Loucy (cell line): Measurements from ENCODE around the gene NPC1.

ENCODE experiments used
- EZH2phosphoT487 ChIP-seq: fragments of 200-600 bp; IDR thresholded peaks from 2 replicates; pipeline ENCODE4 v1.6.1; 2018; ENCODE audit warnings: antibody characterized with exemption, mild to moderate bottlenecking, moderate library complexity, borderline replicate concordance
- TF ChIP-seq, protein P1 (sequence below): fragments of 200-600 bp; sonication (generic); conservative IDR thresholded peaks from 2 replicates; pipeline ENCODE4 v1.5.1; 2014; ENCODE audit warnings: mild to moderate bottlenecking, antibody characterized with exemption, low read length

DNA sequence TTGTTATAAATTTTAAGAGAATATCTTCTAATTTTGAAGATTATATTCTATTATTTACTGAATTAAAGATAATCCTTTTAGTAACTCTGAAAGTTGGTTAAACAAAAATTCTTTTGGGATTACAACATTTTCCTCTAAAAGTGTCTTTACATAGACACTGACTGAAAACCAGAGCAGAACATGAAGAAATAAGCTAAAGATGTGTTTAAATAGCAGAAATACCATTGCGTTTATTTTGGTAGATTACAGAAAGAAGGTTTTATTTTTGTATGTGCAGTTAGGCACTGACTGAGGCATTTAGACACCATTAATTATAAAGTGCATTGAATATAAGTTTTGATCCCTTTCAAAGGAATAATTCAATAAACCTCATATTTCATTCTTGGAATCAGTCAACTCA, 13.5 kb upstream of the NPC1 start:
- TF ChIP-seq, protein P1, sequence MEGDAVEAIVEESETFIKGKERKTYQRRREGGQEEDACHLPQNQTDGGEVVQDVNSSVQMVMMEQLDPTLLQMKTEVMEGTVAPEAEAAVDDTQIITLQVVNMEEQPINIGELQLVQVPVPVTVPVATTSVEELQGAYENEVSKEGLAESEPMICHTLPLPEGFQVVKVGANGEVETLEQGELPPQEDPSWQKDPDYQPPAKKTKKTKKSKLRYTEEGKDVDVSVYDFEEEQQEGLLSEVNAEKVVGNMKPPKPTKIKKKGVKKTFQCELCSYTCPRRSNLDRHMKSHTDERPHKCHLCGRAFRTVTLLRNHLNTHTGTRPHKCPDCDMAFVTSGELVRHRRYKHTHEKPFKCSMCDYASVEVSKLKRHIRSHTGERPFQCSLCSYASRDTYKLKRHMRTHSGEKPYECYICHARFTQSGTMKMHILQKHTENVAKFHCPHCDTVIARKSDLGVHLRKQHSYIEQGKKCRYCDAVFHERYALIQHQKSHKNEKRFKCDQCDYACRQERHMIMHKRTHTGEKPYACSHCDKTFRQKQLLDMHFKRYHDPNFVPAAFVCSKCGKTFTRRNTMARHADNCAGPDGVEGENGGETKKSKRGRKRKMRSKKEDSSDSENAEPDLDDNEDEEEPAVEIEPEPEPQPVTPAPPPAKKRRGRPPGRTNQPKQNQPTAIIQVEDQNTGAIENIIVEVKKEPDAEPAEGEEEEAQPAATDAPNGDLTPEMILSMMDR, result no peak
- TF ChIP-seq EZH2phosphoT487, result no peak
